ENCODE data around the gene LCTL. TPM values are rescaled to one million over a fixed set of nuclear protein-coding genes. Genes with fewer than 3 reads are reported as not detected.

Gene LCTL
- total RNA-seq, 4 donors from 2014 or later = not detected

DNA sequence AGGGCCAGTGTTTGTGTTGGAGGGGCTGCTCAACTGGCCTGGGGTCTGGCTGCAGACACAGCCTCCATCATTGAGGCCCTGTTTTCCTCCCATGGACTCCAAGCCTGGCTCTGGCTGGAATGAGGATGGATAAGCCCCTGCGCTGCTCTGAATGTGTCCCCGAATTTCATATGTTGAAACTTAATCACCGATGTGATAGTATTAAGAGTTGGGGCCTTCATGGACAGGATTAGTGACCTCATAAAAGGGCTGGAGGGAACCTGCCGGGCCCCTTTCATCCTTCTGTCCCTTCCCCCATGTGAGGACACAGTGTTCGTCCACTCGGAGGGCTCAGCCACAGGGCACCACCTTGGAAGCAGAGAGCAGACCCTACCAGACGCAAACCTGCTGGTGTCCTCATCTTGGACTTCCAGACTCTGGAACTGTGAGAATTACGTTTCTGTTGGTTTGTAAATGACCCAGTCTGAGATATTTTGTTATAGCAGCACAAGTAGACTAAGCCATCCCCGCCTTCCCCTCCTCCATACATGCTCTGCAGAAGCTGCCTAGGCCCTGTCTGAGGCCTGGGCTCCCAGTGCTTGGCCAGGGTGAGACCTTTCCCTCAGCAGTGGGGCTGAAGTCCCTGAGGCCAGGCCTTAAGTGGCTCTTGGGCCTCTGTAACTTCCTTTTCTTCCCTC lies 3.8 kb upstream of the LCTL start:
- WGBS, 2 donors = 84 to 93% methylated on average over 9 of the region's 9 CpGs
- intact Hi-C loops (cut with DNase I; ENCODE audit: low total_unique reads) = no loop called here
- no peak for TF ChIP-seq POLR2A (IDR thresholded peaks at IDR 0.05)
- TF ChIP-seq, protein P1, sequence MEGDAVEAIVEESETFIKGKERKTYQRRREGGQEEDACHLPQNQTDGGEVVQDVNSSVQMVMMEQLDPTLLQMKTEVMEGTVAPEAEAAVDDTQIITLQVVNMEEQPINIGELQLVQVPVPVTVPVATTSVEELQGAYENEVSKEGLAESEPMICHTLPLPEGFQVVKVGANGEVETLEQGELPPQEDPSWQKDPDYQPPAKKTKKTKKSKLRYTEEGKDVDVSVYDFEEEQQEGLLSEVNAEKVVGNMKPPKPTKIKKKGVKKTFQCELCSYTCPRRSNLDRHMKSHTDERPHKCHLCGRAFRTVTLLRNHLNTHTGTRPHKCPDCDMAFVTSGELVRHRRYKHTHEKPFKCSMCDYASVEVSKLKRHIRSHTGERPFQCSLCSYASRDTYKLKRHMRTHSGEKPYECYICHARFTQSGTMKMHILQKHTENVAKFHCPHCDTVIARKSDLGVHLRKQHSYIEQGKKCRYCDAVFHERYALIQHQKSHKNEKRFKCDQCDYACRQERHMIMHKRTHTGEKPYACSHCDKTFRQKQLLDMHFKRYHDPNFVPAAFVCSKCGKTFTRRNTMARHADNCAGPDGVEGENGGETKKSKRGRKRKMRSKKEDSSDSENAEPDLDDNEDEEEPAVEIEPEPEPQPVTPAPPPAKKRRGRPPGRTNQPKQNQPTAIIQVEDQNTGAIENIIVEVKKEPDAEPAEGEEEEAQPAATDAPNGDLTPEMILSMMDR (IDR thresholded peaks at IDR 0.05) = no peak
- DNase-seq (ENCODE audit: low spot score in 2 of 2) = peak in 1 of 2 donors; percentile 72
- no peak overlapping the region for H3K4me3 ChIP-seq (ENCODE audit: low read depth, poor library complexity, severe bottlenecking)

DNA sequence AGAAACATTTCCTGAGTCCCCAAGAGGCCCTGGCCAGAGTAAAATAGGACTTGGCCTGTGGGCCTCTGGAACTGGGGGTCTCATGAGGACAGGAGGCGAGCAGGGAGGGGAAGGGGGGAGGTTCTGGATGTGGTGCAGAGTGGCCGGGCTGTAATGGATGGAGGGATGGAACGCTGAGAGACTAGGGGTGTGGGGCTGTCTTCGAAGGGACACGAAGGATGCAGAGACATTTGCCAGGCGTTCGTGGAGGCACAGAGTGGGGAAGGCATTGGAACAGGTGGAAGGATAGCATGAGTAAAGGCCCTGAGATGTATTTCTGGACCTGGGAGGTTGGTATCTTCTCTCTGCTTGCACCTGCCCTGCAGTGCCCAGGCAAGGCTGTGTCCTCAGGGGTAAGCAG lies 2.1 kb upstream of the LCTL start:
- 87 to 89% methylated on average over 7 of the region's 7 CpGs for WGBS, 2 donors
- DNase-seq (ENCODE audit: low spot score in 2 of 2) = peak in 1 of 2 donors; percentile 59
- no peak overlapping the region for H3K4me3 ChIP-seq (ENCODE audit: low read depth, poor library complexity, severe bottlenecking)
- TF ChIP-seq, protein P1 (IDR thresholded peaks at IDR 0.05) = no peak
- TF ChIP-seq POLR2A (IDR thresholded peaks at IDR 0.05) = no peak
- intact Hi-C loops (cut with DNase I; ENCODE audit: low total_unique reads) = no loop called here

DNA sequence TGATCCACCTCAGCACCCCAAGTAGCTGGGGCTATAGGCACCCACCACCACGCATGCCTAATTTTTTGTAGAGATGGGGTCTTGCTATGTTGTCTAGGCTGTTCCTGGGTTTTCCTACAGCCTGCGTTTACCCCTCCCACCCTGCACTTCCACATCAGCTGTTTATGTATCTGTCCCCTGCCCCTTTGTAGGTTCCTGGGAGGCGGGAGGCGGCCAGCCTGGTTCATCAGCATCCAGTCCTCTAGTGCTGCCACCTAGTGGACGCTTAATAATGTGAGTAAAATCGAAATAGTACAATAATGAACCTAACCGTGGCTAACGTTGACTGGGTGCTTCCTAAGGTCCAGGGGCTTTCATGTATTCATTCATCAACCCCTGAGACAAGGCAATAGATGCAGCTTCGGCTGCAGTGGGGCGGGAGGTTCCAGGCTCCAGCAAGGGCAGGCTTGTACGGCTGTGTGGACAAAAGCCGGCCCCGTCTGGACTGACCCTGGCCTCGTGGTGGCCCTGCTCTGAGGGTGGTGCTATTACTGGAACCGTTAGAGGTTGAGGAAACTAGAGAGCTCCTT lies 1.2 kb upstream of the LCTL start:
- no peak overlapping the region for H3K4me3 ChIP-seq (ENCODE audit: low read depth, poor library complexity, severe bottlenecking)
- intact Hi-C loops (cut with DNase I; ENCODE audit: low total_unique reads) = no loop called here
- no peak for TF ChIP-seq POLR2A (IDR thresholded peaks at IDR 0.05)
- TF ChIP-seq, protein P1 (IDR thresholded peaks at IDR 0.05) = no peak
- 32 to 38% methylated on average over 15 of the region's 15 CpGs for WGBS, 2 donors
- peak; percentile 23 to 82 for DNase-seq (ENCODE audit: low spot score in 2 of 2)

DNA sequence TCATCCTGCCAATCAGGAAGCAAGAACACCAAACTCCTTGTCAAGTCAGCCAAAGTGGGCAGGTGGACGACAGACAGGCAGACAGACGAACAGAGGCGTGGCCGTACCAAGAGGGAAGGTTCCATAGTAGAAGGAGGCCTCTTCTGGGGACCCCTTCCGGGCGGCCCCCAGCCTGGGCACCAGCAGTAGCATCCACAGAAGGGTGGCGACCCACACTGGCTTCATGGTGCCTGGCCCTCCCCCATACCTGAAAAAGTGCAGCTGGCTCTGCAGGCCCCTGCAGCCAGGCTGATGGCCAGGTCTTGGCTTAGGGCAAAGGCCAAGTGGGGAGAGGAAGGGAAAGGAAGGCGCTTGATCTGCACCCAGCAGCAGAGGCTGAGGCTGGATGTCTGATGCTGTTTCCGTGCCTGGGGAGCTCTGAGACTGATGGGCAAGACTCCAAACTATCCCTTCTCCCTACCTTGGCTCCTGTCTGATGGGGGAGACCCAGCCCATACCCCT lies 607 bp downstream of the LCTL start:
- intact Hi-C loops (cut with DNase I; ENCODE audit: low total_unique reads) = no loop called here
- TF ChIP-seq, protein P1 (IDR thresholded peaks at IDR 0.05) = no peak
- no peak for DNase-seq (ENCODE audit: low spot score in 2 of 2)
- H3K4me3 ChIP-seq (ENCODE audit: low read depth, poor library complexity, severe bottlenecking) = no peak overlapping the region
- WGBS, 2 donors = 72 to 79% methylated on average over 9 of the region's 9 CpGs

- DNase-seq (ENCODE audit: low spot score in 2 of 2) = peak in 1 of 2 donors; percentile 60
These were observed 1.4 kb downstream of the LCTL start for GRCh38 chr15:66564136-66565041.

More at GRCh38 chr15:66564136-66565041, 1.4 kb downstream of the LCTL start:
- no peak overlapping the region for H3K4me3 ChIP-seq (ENCODE audit: low read depth, poor library complexity, severe bottlenecking)
- 61 to 66% methylated on average over 18 of the region's 18 CpGs for WGBS, 2 donors
- intact Hi-C loops (cut with DNase I; ENCODE audit: low total_unique reads) = no loop called here
- no peak for TF ChIP-seq POLR2A (IDR thresholded peaks at IDR 0.05)
- TF ChIP-seq, protein P1 (IDR thresholded peaks at IDR 0.05) = no peak

Data from lower leg skin (tissue), 4 donors.